Prostate gland (tissue), 2 donors: ENCODE data around the gene ALK. TPM values are rescaled to one million over a fixed set of nuclear protein-coding genes. Genes with fewer than 3 reads are reported as not detected.

ENCODE experiments used
- DNase-seq: peaks from one replicate; pipeline ENCODE4 v3.0.0-alpha.2; 2019; ENCODE audit warnings: low spot score
- H3K27ac ChIP-seq, 2 donors: fragments of 200-600 bp; sonication (generic); 2 replicates each; pipeline ENCODE4 v1.5.1; 2017 to 2019
- H3K27me3 ChIP-seq: fragments of 200-600 bp; sonication (generic); replicated peaks from 2 replicates; pipeline ENCODE4 v1.5.1; 2019; ENCODE audit not compliant: insufficient read depth
- H3K36me3 ChIP-seq, 2 donors: fragments of 200-600 bp; sonication (generic); 1 replicate in 1 of 2; 2 replicates in 1 of 2; pipeline versions ENCODE4 v1.5.1 to v1.8.1; 2017 to 2019
- H3K4me1 ChIP-seq: fragments of 200-600 bp; sonication (generic); replicated peaks from 2 replicates; pipeline ENCODE4 v1.5.1; 2019
- H3K4me3 ChIP-seq, 2 donors: fragments of 200-600 bp; sonication (generic); 2 replicates each; pipeline ENCODE4 v1.5.1; 2017 to 2019
- H3K9me3 ChIP-seq: fragments of 200-600 bp; sonication (generic); 2 replicates; pipeline ENCODE4 v1.5.1; 2017
- CTCF ChIP-seq, 4 experiments: fragments of 200-600 bp in 2 of 4; fragments of 450-650 bp in 2 of 4; sonication (generic) in 2 of 4; IDR thresholded peaks; 1 replicate in 3 of 4; 2 replicates in 1 of 4; pipeline ENCODE4 v1.5.1; 2016 to 2019; ENCODE audit warnings: antibody characterized with exemption in 4 of 4, mild to moderate bottlenecking in 2 of 4, moderate library complexity in 2 of 4
- POLR2A ChIP-seq: fragments of 450-650 bp; IDR thresholded peaks from one replicate; pipeline ENCODE4 v1.6.1; 2016; ENCODE audit warnings: antibody characterized with exemption, mild to moderate bottlenecking
- POLR2AphosphoS5 ChIP-seq: sonication (generic); formaldehyde crosslinking; IDR thresholded peaks from one replicate; pipeline ENCODE4 v1.6.1; 2017; ENCODE audit warnings: antibody characterized with exemption
- WGBS: methylation state at CpG from one replicate; pipeline ENCODE4 v1.1.5; 2018; 5-methylcytosine and 5-hydroxymethylcytosine counted together
- intact Hi-C: fragments of 100-400 bp; cut with DNase I; formaldehyde crosslinking; loops from one replicate; pipeline ENCODE4 v1.14.2; 2022
- total RNA-seq, 2 donors: library from RNA; depleted of rRNA; stranded (reverse); fragments of >200 nt; gene quantifications; one replicate each; pipeline ENCODE4 v1.1.0, GENCODE V29; 2016

Gene ALK
- total RNA-seq, 2 donors from 2014 or later = 0.14 to 1.2 TPM

GRCh38 chr2:29349316-29350030, 571.9 kb downstream of the ALK start:
- intact Hi-C loops = no loop called here
- DNase-seq = no peak
- 90% methylated on average over 5 of the region's 5 CpGs for WGBS

GRCh38 chr2:29347774-29348461, 573.5 kb downstream of the ALK start:
- DNase-seq = no peak
- Histone ChIP-seq H3K4me3 (no peak overlapping the region), H3K27me3 (no peaks in the 10 kb centered on the region), H3K4me1 (no peaks in the 10 kb centered on the region), H3K9me3 (no peaks in the 10 kb centered on the region), H3K27ac (no peak overlapping the region), H3K36me3 (no peaks in the 10 kb centered on the region)
- intact Hi-C loops = no loop called here
- 86% methylated on average over 5 of the region's 5 CpGs for WGBS
- TF ChIP-seq POLR2A (no peak), CTCF (IDR thresholded peaks at IDR 0.05) (no peak), POLR2AphosphoS5 (no peak)

More at GRCh38 chr2:29349316-29350030, 571.9 kb downstream of the ALK start:
- no peaks in the 10 kb centered on the region for H3K36me3 ChIP-seq
- no peak overlapping the region for H3K27ac ChIP-seq
- no peaks in the 10 kb centered on the region for H3K9me3 ChIP-seq
- no peaks in the 10 kb centered on the region for H3K27me3 ChIP-seq
- no peak overlapping the region for H3K4me3 ChIP-seq
- no peaks in the 10 kb centered on the region for H3K4me1 ChIP-seq
- TF ChIP-seq POLR2A (no peak), POLR2AphosphoS5 (no peak), CTCF (IDR thresholded peaks at IDR 0.05) (no peak)

GRCh38 chr2:29345236-29345635, 576.1 kb downstream of the ALK start:
- WGBS = 87% methylated on average over 2 of the region's 2 CpGs
- TF ChIP-seq POLR2AphosphoS5 = no peak
- TF ChIP-seq CTCF (IDR thresholded peaks at IDR 0.05) = no peak
- TF ChIP-seq POLR2A = no peak
- Histone ChIP-seq H3K4me1 (no peaks in the 10 kb centered on the region), H3K36me3 (no peaks in the 10 kb centered on the region), H3K9me3 (no peaks in the 10 kb centered on the region), H3K27me3 (no peaks in the 10 kb centered on the region), H3K4me3 (no peak overlapping the region), H3K27ac (no peak overlapping the region)
- DNase-seq = no peak
- intact Hi-C loops = no loop called here

DNA sequence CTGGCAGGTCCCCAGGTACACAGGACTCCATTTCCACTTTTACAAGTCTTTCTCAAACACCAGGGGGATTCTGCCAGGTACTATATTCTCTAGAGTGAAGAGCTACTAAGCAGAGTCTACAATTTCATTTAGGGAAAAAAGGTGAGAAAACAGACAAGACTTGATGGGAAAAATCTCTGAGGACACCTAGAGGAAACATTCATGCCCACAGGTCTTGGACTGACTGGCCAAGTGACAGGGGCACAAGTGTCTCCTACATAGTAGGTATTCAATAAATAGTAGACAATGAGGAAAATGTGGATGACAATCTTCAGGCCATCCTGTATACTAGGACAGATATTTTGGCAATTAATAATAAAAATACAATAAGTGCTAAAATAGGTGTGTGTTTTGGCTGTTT, 577.6 kb downstream of the ALK start:
- Histone ChIP-seq H3K36me3 (no peaks in the 10 kb centered on the region), H3K4me1 (no peaks in the 10 kb centered on the region), H3K27me3 (no peaks in the 10 kb centered on the region), H3K9me3 (no peaks in the 10 kb centered on the region), H3K27ac (no peak overlapping the region), H3K4me3 (no peak overlapping the region)
- intact Hi-C loops = no loop called here
- DNase-seq = no peak
- no peak for TF ChIP-seq POLR2AphosphoS5
- TF ChIP-seq CTCF (IDR thresholded peaks at IDR 0.05) = no peak
